HepG2 (cell line): ENCODE measurements around the gene RAPGEF5. TPM values are rescaled to one million over a fixed set of nuclear protein-coding genes. Genes with fewer than 3 reads are reported as not detected.

ENCODE experiments used
- ATAC-seq: fragments of 200-7000 bp; cut with Tn5 transposase; 3 replicates; pipeline ENCODE4 v1.9.1; 2020; ENCODE audit warnings: mild to moderate bottlenecking, moderate library complexity
- BruUV-seq: library from RNA; stranded (reverse); fragments of 400-500 nt; replicated peaks from 2 replicates; lab custom pipeline; 2021; lab: Mats Ljungman, UMichigan
- CTCF ChIA-PET: fragments of 300-600 bp; formaldehyde crosslinking; extraction: SDS; loops from one replicate; lab custom pipeline; 2021; ENCODE audit warnings: low total read pairs, inconsistent platforms, low intra/inter-chr PET ratio; lab: Yijun Ruan, JAX
- POLR2A ChIA-PET: fragments of 350-600 bp; sonication (Branson Sonifier 250); formaldehyde crosslinking; loops from one replicate; lab custom pipeline; 2020; ENCODE audit warnings: antibody characterized with exemption, inconsistent platforms; lab: Yijun Ruan, JAX
- DNase-seq: peaks from one replicate; pipeline ENCODE4 v3.0.0-alpha.2; 2015; ENCODE audit warnings: low spot score
- FAIRE-seq: peaks from 3 replicates; lab custom pipeline; 2011; peaks lifted over from hg19 to GRCh38; lab: Jason Lieb, UNC
- H2AFZ ChIP-seq: one replicate; pipeline ENCODE4 v1.6.1; 2011; ENCODE audit warnings: low read length, inconsistent platforms
- H3K27ac ChIP-seq: fragments of 300-600 bp; 3 replicates; pipeline ENCODE4 v1.8.0; 2011; ENCODE audit warnings: mixed run types, mild to moderate bottlenecking, mixed read lengths, low read length, inconsistent platforms; ENCODE audit not compliant: insufficient read depth; ENCODE audit errors: extremely low read length
- H3K27me3 ChIP-seq, 2 experiments: fragments of 200-600 bp in 1 of 2; 2 replicates in 1 of 2; 3 replicates in 1 of 2; pipeline versions ENCODE4 v1.6.0 to v1.8.0; 2011; ENCODE audit warnings: low read length in 2 of 2, mild to moderate bottlenecking in 2 of 2, moderate library complexity in 2 of 2, inconsistent platforms in 1 of 2; ENCODE audit not compliant: insufficient read depth in 2 of 2, control insufficient read depth in 1 of 2
- H3K36me3 ChIP-seq, 2 experiments: fragments of 200-600 bp in 1 of 2; replicated peaks in 1 of 2; 2 replicates in 1 of 2; 3 replicates in 1 of 2; pipeline versions ENCODE4 v1.5.1 to v1.8.0; 2011; ENCODE audit warnings: low read length in 2 of 2, inconsistent platforms in 1 of 2; ENCODE audit not compliant: insufficient read depth in 2 of 2, control insufficient read depth in 1 of 2
- H3K4me1 ChIP-seq: 2 replicates; pipeline ENCODE4 v1.5.1; 2012; ENCODE audit warnings: low read length, inconsistent platforms; ENCODE audit not compliant: insufficient read depth
- H3K4me2 ChIP-seq: 2 replicates; pipeline ENCODE4 v1.6.0; 2011; ENCODE audit warnings: low read depth, low read length, inconsistent platforms
- H3K4me3 ChIP-seq, 3 experiments: fragments of 200-600 bp in 1 of 3; sonication (generic), shearing (Covaris generic) in 1 of 3; replicated peaks in 1 of 3; 2 replicates each; pipeline ENCODE4 v1.5.1; 2011 to 2016; ENCODE audit warnings: low read length in 3 of 3, inconsistent platforms in 2 of 3, low read depth in 2 of 3, mild to moderate bottlenecking in 2 of 3, control low read depth in 1 of 3, mixed read lengths in 1 of 3; ENCODE audit not compliant: insufficient read depth in 1 of 3
- H3K79me2 ChIP-seq: one replicate; pipeline ENCODE4 v1.6.1; 2011; ENCODE audit warnings: low read length, inconsistent platforms; ENCODE audit not compliant: insufficient read depth
- H3K9ac ChIP-seq: 2 replicates; pipeline ENCODE4 v1.6.0; 2011; ENCODE audit warnings: mild to moderate bottlenecking, low read depth, low read length, inconsistent platforms; ENCODE audit not compliant: insufficient read depth
- H3K9me3 ChIP-seq: 2 replicates; pipeline ENCODE4 v1.5.1; 2012; ENCODE audit warnings: mild to moderate bottlenecking, low read length
- H4K20me1 ChIP-seq: 2 replicates; pipeline ENCODE4 v1.6.0; 2011; ENCODE audit warnings: inconsistent platforms, mild to moderate bottlenecking, low read length, moderate library complexity; ENCODE audit not compliant: insufficient read depth
- CHCHD3 ChIP-seq: sonication (generic); formaldehyde crosslinking; IDR thresholded peaks from 2 replicates; pipeline ENCODE4 v1.8.0; 2022; ENCODE audit warnings: mild to moderate bottlenecking, missing genetic modification reagents, moderate library complexity
- ESRRA ChIP-seq: sonication (generic); formaldehyde crosslinking; IDR thresholded peaks from 2 replicates; pipeline ENCODE4 v1.5.1; 2020; ENCODE audit warnings: mild to moderate bottlenecking, low read depth, missing genetic modification reagents
- HINFP ChIP-seq: sonication (generic); formaldehyde crosslinking; IDR thresholded peaks from 2 replicates; pipeline ENCODE4 v1.4.0; 2020; ENCODE audit warnings: low read depth, mild to moderate bottlenecking, missing genetic modification reagents
- MED1 ChIP-seq: sonication (generic); formaldehyde crosslinking; IDR thresholded peaks from 2 replicates; pipeline ENCODE4 v1.4.0; 2020; ENCODE audit warnings: missing genetic modification reagents
- MLX ChIP-seq: IDR thresholded peaks from 2 replicates; pipeline ENCODE4 v1.6.1; 2016
- PBX2 ChIP-seq: IDR thresholded peaks from 2 replicates; pipeline ENCODE4 v1.6.1; 2016; ENCODE audit warnings: control low read depth
- SETDB1 ChIP-seq: sonication (generic); formaldehyde crosslinking; IDR thresholded peaks from 2 replicates; pipeline ENCODE4 v1.5.1; 2020; ENCODE audit warnings: missing genetic modification reagents, mild to moderate bottlenecking, borderline replicate concordance
- TFDP1 ChIP-seq: IDR thresholded peaks from 2 replicates; pipeline ENCODE4 v1.6.1; 2016; ENCODE audit warnings: missing compliant biosample characterization, missing genetic modification reagents, borderline replicate concordance
- ZNF510 ChIP-seq: sonication (generic); formaldehyde crosslinking; IDR thresholded peaks from 2 replicates; pipeline ENCODE4 v1.4.0; 2020; ENCODE audit warnings: low read depth, mild to moderate bottlenecking, missing genetic modification reagents
- WGBS: methylation state at CpG from one replicate; pipeline ENCODE4 v1.1.6; 2017; ENCODE audit warnings: low lambda C conversion rate; 5-methylcytosine and 5-hydroxymethylcytosine counted together
- in situ Hi-C: cut with HindIII; loops from 2 replicates; pipeline ENCODE4 v1.10.0; 2017; ENCODE audit warnings: low pct_unique_long_range_greater_than_20kb; ENCODE audit not compliant: extremely low pct_ligation_motif_present
- intact Hi-C: fragments of 100-400 bp; cut with micrococcal nuclease; formaldehyde crosslinking; loops from one replicate; pipeline ENCODE4 v1.10.0; 2022; ENCODE audit not compliant: unreplicated experiment
- polyA plus RNA-seq, 8 experiments: library from polyadenylated mRNA; depleted of rRNA in 3 of 8; stranded (reverse) in 7 of 8; unstranded in 1 of 8; fragments of >200 nt; fragmentation: Illumina TruSeq in 4 of 8; extraction: Trizol in 4 of 8; gene quantifications; 2 replicates each; pipeline versions ENCODE4 v1.2.1 to v1.2.3, GENCODE V29; 2011 to 2016; ENCODE audit warnings: low read depth in 4 of 8, missing spikeins in 1 of 8, mixed read lengths in 1 of 8; ENCODE audit not compliant: insufficient read depth in 1 of 8
- total RNA-seq, 5 experiments: library from RNA; depleted of rRNA; stranded (reverse); fragments of >200 nt; fragmentation: Illumina TruSeq; extraction: Trizol; gene quantifications; 2 replicates each; pipeline ENCODE4 v1.2.3, GENCODE V29; 2016; ENCODE audit warnings: low read depth in 1 of 5

The RAPGEF5 gene
- total and polyA plus RNA-seq, 2 of the 13 experiments (the other 11 are each of a cell fraction or from before 2014, with no cell fraction given): 17.1 to 23.4 TPM

- Histone ChIP-seq H3K9ac (no peak overlapping the region), H3K36me3 (no peaks in the 10 kb centered on the region), H3K4me2 (no peak overlapping the region), H3K79me2 (peaks cover under 1% of the 10 kb centered on the region), H4K20me1 (no peaks in the 10 kb centered on the region), H3K4me1 (peaks cover 51% of the 10 kb centered on the region), H2AFZ (no peak overlapping the region), H3K4me3 (no peak overlapping the region), H3K9me3 (no peaks in the 10 kb centered on the region), H3K27me3 (no peaks in the 10 kb centered on the region; a peak in 1 of 5 replicates), H3K27ac (no peak overlapping the region)
- TF ChIP-seq CHCHD3 (CRISPR knock-in tag) (no peak), MLX (no peak)
- intact Hi-C loops: no loop called here
- in situ Hi-C loops: no loop called here
- no peak for DNase-seq
- FAIRE-seq: no peak
- ChIA-PET POLR2A (interaction anchor here (1.4 kb wide), 1 partner anchor 17 kb away, joined by 4 read pairs; no protein-coding TSS in a partner anchor), CTCF (no interaction called here)
- ATAC-seq: no peak
- no TSS peak for BruUV-seq
- WGBS: 98% methylated on average over 6 of the region's 6 CpGs
Measured at GRCh38 chr7:22361320-22361719, 4.4 kb upstream of the RAPGEF5 start.

GRCh38 chr7:22358820-22359697, 2.1 kb upstream of the RAPGEF5 start:
- Histone ChIP-seq H3K9ac (peak overlapping the region; percentile 41), H3K27ac (peak overlapping the region; percentile 95), H3K27me3 (peaks cover 0 to 3% of the 10 kb centered on the region in 2 experiments; a peak in 1 of 5 replicates), H4K20me1 (0 out of 2 replicates have a peak, but pooled peaks cover 2% of the 10 kb centered on the region), H3K4me2 (peak overlapping the region; percentile 51), H3K4me3 (peak overlapping the region in 1 of 3 experiments; percentile 3; a peak in 1 of 6 replicates), H3K4me1 (peaks cover 67% of the 10 kb centered on the region), H3K79me2 (peaks cover 23% of the 10 kb centered on the region), H2AFZ (no peak overlapping the region), H3K36me3 (no peaks in the 10 kb centered on the region; a peak in 1 of 5 replicates), H3K9me3 (no peaks in the 10 kb centered on the region)
- ATAC-seq (peak; percentile 88), DNase-seq (peak; percentile 98), FAIRE-seq (peak; percentile 99)
- in situ Hi-C loops: no loop called here
- intact Hi-C loops: loop anchor here (1.0 kb wide), 2 partner anchors 9 to 19 kb away; no protein-coding TSS in a partner anchor
- BruUV-seq: no TSS peak
- 11% methylated on average over 8 of the region's 8 CpGs for WGBS
- POLR2A ChIA-PET: interaction anchor here (0.7 to 5.4 kb wide), 14 partner anchors 8 to 85 kb away, joined by 3 to 85 read pairs (median 4); no protein-coding TSS in a partner anchor
- CTCF ChIA-PET: no interaction called here
- peak; percentile 98 for TF ChIP-seq MED1 (CRISPR knock-in tag)
- TF ChIP-seq ZNF510: no peak
- TF ChIP-seq PBX2 (CRISPR knock-in tag): peak; percentile 60
- peak; percentile 35; the same call in 1 of the 2 replicates for TF ChIP-seq ESRRA (CRISPR knock-in tag)
- peak; percentile 57; the same call in 1 of the 2 replicates for TF ChIP-seq TFDP1 (CRISPR knock-in tag)
- TF ChIP-seq SETDB1 (CRISPR knock-in tag): no peak
- peak; percentile 61 for TF ChIP-seq HINFP (CRISPR knock-in tag)
